GM21390 (cell line): Measurements from ENCODE around the gene FBLN2.
"Not testable (repeated sequence)": the region's sequence is repeated elsewhere in the genome, so short reads cannot be mapped to it uniquely, and the experiment has no call there.

Source experiments
- ATAC-seq: cut with Tn5 transposase; IDR thresholded peaks from one replicate; pipeline ENCODE4 v1.9.1; 2021; ENCODE audit not compliant: unreplicated experiment

The FBLN2 gene

DNA sequence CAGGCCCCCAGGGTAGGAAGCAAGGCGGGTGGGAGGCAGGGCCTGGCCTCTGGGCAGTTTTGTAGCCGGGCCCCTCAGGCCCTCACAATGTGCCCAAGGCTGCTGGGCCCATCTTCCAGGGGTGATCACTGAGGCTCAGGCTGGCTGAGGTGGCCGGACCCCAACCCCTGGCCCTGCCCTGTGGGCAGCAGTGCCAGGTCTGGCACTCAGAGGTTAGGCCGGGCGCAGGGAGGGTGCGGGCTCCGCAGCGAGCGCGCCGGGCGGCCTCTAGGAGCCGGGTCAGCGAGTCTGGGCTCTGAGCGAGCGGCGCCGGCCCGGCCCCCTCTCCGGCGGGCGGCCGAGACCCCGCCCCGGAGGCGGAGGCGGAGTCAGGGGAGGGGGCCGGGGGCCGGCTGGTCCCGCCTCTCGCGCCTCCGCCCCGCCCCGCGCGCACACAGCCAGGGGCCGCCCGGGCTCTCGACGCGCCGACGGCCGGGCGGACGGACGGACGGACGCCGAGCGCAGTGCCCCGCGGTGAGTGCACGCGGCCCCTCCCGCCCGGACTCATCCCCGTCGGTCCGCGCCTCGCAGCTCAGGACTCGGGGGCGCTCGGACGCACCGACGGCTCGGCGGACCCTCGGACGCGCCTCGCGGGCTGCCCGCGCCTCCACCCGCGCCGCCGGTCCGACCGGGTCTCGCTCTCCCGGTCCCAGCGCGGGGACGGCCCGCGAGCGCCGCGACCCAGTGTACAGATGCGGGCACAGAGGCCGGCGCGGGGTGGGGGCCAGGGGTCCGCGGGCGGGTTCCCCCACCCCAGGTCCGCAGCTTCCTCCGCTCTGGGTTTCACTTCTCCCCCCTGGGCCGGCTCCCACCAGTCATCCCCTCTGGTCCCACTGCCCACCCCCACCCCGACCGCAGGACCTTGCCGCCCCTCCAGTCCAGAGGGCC lies at the start of gene FBLN2:
Gene FBLN2 (plus strand): TSS at position 430 of the 927 bp plus-strand sequence. CDS start 21,231 bp downstream, outside the sequence.
- ATAC-seq, result no peak

DNA sequence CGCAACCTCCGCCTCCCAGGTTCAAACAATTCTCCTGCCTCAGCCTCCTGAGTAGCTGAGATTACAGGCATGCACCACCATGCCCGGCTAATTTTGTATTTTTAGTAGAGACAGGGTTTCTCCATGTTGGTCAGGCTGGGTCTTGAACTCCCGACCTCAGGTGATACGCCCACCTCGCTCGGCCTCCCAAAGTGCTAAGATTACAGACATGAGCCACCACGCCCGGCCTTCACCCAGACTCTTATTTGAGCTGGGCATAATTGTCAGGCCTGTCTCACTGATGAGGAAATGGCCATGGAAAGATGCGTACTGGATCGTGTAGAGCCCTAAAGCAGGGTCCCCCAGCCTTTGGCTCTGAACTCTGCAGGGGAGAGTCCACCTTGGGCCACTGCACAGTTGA lies 49.7 kb upstream of the FBLN2 start:
- ATAC-seq, result not testable (repeated sequence)

DNA sequence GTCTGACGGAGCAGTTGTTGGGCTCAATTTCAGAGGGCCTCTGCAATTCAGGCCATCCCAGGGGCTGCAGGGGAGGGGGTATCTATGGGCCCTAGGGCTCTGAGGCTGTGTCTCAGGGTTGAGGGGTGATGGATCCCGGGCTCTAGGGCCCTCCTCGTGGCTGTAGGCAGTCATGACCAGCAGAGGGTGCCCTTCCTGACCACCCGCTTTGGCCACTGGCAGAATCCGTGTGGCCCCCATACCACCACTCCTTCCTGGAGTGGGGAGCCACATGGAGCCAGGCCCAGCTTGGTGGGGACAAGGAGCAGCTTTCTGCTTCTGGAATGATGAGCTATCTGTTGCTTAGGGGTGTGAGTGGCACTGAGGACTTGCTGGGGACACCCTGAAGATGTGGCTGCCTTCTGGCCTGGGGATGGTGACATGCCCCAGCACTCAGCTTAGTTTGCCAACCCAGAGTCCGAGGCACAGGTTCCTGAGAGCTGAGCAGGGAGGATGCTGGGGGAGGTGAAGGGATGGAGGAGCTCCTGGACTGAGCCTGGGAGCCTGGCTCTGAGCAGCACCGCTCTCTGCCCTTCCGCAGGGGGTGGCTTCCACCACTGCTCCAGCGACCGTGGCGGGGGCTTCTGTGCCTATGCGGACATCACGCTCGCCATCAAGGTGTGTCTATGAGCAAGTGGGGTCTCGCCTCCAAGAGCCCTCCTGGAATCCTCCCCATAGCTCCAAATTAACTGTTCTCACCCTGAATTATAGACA lies 48.6 kb upstream of the FBLN2 start:
- no peak for ATAC-seq

DNA sequence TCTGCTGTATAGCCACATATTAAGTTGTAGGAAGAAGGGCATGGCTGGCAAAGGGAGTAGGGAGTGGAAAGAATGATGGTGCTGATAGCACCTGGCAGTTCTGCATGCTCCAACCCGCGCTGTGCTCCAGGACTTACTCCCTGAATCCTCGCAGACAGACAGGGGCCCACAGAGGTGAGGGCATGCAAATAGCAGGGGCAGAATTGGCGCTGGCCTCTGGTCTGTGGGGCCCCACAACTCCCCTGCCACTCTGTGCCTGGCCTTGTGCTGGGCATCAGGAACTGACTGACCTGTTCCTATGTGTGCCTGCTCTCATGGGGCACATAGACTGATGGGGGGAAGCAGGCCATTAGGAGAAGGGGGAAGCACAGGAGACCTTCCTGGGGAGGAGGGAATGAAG lies 47.9 kb upstream of the FBLN2 start:
- ATAC-seq, result no peak

DNA sequence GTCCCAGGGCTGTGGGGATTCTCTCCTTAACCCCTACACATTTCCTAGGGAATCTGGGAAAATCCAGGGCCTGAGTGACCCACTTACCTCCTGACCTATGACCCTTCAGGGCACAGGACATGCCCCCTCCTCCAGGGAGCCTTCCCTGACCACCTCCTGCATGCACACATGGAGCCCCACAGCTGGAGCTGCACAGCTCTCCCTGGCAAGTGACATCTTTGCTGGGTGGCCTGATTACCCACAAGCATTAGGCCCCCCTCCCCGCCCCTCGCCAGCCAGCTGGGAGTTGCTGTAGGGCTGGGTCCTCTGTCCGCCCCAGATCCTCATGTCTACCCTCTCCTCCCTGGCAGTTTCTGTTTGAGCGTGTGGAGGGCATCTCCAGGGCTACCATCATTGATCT lies 47.4 kb upstream of the FBLN2 start:
- no peak for ATAC-seq

DNA sequence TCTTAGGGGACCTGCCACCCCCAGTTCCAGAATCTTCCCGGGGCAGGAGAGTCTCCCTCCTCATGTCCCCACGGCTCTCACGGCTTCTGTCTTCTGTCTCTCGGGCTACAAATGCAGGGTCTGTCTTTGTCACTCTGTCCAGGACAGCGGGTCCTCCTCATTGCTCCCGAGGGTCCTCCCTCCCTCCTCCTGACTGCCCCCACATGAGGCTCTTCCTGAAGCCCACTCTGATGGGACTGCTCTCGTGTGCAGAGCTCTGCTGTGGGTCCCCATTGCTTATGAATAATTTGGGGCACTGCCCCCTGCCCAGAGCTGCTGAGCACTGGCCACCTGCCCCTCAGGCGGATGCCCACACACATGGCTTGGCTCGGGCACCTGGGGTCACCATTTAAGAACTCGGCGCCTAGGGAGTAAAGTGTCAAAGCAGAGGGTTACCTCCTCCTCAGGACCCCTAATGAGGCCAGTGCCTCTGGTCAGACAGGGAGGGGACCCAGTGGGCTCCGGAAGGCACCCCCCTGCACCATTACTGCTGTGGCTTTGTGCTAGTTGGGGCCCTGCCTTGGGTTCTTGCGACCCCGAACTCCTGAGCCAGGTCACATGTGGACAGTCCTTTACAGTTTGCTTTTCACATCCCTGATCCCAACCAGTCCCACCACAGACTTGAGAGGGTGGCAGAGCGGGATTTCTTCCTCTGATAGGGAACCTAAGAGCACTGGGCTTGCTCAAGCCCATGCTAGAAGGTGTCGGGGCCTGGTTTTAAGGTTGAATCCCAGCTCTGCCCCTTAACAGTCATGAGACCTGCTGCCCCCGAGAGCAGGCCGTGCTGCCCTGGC lies 46.8 kb upstream of the FBLN2 start:
- no peak for ATAC-seq

DNA sequence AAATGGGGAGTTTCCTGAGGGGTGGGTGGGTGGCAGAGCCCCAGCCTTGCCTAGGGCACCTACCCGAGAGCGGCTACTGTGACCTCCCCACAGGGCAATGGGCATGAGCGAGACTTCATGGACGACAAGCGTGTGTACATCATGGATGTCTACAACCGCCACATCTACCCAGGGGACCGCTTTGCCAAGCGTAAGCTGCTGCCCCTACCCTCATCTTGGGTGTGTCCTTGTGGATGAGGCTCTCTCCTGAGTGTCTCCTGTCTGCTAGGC lies 46.2 kb upstream of the FBLN2 start:
- ATAC-seq, result no peak

DNA sequence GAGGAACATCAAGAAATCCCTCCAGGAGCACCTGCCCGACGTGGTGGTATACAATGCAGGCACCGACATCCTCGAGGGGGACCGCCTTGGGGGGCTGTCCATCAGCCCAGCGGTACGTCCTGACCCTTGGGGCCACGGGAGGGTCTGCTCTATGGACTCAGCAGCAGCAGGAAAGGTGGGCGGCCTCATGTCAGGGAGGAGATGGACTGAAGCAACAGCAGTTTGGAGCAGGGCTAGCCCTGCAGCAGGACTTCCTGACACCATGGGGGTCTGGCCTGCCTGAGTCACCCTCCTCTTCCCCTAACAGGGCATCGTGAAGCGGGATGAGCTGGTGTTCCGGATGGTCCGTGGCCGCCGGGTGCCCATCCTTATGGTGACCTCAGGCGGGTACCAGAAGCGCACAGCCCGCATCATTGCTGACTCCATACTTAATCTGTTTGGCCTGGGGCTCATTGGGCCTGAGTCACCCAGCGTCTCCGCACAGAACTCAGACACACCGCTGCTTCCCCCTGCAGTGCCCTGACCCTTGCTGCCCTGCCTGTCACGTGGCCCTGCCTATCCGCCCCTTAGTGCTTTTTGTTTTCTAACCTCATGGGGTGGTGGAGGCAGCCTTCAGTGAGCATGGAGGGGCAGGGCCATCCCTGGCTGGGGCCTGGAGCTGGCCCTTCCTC lies 44.6 kb upstream of the FBLN2 start:
- no peak for ATAC-seq

DNA sequence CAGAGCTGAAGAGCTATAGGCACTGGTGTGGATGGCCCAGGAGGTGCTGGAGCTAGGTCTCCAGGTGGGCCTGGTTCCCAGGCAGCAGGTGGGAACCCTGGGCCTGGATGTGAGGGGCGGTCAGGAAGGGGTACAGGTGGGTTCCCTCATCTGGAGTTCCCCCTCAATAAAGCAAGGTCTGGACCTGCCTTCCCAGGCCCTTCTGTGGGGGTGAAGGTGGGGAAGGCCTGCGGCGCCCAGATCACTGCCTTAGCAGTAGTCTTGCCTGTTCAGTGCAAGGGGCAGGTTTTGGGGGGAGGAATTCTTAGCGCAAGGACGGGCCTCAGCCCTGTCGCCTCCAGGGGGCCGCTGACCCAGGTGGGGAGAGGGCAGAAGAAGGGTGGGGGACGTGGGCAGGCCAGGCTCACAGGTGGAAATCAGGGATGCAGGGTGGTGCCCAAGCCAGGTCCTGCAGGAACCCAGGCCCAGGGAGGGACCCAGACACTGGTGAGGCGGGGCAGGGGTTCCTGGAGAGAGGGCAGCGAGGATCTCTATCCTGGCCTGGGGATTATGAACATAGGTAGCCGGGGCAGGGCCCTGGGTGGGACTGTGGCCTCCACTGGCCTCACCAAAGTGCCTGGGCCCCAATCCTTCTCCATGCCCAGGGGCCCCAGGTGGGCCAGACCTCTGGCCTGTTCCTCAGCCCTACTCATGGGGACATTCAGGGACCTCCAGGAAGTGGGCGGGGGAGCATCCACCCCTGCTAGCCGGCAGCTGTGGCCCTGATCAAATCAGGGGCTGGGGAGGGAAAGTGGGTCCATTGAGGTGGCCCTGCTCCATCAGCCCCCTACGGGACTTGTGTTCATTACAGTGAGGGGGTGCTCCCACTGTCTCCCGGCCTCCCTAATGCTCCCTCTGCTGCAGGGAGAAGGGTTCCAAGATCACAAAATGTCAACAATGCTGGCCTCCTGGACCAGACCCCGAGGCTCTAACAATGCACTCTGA lies 43.5 kb upstream of the FBLN2 start:
- ATAC-seq, result no peak

DNA sequence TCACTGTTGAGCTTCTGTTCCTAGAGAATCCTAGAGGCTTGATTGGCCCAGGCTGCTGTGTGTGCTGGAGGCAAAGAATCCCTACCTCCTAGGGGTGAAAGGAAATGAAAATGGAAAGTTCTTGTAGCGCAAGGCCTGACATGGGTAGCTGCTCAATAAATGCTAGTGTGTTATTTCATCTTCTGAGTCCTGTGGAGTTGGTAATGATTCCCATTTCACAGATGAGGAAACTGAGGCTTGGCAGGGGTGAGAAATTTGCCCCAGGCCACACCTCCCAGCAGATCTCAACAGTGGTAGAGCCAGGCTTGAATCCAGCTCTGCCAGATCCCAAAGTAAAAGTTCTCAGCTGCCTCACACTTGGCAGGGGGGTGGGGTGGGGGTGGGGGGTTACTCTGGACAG lies 42.7 kb upstream of the FBLN2 start:
- no peak for ATAC-seq

DNA sequence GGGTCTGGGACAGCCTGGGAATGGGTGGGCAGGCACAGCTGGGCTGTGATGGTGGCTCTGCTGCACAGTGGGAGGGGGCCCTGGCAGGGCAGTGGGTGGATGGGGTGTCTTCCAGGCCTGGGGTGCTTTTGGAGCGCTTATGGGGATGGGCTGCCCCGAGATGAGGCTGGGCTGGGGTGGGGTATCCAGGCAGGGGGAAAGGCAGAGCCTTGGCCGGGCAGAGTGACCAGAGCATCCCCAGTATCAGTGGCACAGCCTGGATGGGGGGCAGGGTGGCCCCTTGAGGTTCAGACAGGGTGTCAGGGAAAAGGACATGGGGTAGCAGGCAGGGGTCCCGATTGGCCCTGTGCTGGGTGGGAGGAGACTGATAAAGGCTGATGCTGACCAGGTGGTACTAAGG lies 42.2 kb upstream of the FBLN2 start:
- ATAC-seq, result no peak

DNA sequence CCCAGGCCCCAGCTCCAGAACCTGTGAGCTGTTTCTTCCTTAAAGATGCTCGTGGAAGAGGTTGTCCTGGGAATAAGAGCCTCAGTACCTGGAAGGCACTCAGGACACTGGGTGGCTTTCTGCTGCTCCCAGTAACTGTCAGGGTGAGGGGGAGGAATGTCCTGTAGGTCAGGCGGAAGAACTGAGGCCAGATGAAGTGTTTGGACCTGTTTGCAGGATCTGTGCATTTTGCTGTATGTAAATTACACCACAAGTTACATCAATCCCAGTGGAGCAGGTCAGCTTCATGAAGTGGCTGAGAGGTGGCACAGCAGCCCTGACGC lies 41.7 kb upstream of the FBLN2 start:
- no peak for ATAC-seq

DNA sequence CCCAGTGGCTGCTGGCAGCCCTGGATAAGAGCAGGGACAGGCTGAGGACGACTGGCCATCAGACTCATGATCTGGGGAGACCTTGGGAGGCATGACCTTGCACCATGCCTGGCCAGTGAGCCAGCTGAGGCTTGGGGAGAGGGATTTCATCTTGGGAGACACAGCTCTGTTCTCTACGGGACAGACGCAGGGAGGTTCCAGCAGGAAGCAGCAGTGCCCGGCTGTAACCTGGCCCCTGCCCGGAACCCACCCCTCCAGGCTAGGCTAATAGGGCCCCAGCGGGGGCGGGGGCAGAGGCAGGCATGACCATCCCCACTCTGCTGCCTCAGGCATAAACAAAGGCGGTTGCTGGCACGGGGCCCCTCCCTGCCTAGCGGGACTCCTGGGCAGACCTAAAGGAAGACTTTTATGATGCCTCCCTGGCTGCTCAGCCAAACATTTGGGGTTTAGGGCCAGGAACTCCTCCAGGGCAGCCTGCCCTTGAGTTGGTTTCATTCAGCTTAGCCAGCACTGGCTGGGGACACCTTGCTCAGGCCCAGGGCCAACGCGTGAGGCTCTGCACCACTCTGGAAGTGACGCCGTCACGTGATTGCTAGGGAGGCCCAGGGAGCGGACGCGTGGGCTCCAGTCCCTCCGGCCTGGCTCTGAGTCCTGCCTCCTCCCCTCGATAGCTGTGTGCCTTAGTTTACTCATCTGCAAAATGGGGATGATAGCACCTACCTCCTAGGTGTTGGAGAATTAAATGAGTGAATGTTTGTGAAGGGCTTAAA lies 41.2 kb upstream of the FBLN2 start:
- ATAC-seq, result no peak

DNA sequence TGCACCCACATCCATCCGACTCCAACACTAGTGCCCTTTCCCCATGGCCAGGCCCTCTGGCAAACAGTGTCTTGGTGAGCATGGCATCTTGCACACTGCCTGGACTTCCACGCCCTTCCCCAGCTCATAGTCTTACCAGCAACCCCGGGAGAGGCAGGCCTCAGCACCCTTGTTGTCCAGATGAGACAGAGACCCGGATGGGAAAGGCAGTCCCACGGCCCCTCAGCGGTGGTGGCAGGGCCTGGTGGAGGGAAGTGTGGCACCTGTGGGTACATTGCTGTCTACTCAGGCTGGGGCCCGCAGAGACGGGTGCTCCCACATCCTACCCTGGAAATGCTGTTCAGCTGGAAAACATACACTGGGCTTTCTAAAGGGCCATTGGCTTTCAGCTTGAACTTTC lies 40.4 kb upstream of the FBLN2 start:
- ATAC-seq, result no peak

DNA sequence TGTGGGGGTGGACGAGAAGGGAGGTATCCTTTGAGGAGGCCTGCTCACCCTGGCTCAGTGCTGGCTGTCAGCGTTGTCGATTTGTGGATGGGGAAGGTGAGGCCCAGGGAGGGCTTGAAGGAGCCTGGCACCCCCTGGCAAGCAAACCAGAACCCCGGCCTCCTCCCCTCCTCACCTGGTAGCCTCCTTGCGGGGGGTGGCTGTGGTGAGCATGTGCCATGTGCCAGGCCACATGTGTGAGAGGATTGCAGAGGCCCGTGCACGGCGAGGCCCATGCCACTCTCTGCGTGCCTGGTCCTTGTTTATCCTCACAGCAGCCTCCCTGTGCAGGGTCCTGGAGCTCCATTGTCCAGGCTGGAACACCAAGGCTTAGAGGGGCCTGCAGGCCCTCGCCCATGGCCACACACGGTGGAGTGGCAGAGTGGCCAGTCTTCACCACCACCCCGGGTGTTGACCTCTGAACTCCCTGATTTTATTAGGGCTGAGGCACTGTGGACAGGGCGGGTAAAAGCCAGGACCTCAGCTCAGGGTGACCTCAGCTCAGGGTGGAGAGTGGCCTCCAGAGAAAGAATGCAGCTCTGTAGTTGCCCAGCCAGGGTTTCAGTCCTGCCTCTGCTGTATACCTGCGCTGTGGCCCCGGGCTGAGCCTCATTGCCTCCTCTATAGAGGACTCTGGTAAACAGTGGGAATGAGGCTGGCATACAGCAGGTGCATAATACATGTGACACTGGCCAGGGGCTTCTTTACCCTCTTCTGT lies 39.7 kb upstream of the FBLN2 start:
- no peak for ATAC-seq

DNA sequence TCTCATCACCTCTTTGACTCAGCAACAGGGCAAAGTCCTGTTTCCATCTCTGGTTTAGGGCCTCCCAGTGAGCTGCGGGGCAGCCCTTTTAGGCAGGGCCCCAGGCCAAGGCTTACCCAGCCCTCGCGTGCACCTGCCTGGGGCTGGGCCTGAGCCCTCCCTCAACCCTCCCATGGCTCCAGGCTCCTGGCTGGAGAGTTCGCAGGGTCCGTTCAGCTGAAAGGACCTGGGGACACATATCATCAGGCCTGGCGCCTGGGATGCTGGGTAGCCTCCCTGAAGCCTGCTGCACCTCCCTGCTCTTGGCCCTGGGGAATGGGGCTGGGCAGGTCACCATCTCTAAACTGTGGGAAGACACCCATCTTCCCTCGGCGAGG lies 39.1 kb upstream of the FBLN2 start:
- ATAC-seq, result no peak

DNA sequence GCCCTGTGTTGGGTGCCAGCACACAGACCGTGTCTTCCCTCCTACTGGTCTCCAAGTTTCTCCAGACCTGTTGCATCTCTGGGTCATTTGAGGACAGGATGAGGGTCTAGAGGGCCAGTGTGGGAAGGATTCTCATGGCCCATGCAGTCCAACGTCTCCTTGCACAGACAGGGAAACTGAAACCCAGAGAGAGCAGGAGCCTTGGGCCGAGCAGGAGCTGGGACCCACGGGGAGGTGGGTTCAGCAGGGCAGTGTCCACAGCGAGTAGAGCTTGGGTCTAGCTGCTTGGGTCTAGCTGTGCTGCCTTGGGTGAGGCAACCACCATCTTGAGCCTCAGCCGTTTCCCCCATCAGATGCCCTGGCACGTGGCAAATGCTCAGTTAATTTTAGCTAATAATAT lies 36.5 kb upstream of the FBLN2 start:
- no peak for ATAC-seq

DNA sequence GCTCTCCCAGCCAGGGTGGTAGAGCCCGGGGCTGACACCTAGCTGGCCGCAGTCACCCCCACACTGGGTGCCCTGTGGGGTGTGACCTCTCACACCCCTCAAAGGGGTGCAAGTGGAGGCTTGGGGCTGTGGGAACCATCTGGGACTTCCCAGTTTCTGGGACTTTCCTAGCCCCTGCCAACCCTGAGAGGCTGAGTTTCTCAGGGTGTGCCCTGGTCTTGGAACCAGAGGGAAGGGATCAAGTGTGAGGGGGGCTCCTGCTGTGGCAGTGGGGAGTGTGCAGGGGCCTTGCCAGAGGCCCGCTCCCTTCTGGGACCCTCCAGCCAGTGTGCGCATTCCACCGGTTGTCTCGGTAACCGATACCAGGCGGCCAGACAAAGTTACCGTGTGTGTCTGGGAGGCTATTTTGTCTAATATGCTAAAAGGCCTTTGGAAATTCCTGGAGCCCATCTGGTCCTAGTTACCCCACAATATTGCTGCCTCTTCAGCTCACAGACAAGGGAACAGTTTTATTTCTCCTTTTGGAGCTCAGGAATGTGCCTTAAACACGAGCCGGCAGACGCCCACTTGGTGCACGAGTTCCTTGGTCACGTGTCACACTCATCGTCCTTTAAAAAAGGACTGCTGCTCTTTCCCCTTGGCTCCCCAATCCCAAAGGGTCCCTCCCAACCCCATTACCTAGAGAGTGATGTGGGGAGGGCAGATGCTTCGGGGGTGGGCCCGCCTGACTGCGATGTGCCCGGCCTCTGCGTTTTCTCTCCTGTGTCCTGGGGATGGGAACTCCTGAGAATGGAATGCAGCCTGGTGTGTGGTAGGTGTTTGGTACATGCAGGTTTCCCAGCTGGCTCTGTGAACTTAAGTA lies 35.6 kb upstream of the FBLN2 start:
- no peak for ATAC-seq
